ENCODE data around the gene CASKIN1. TPM values are rescaled to one million over a fixed set of nuclear protein-coding genes. Genes with fewer than 3 reads are reported as not detected.
"Not testable (repeated sequence)": the region's sequence is repeated elsewhere in the genome, so short reads cannot be mapped to it uniquely, and the experiment has no call there.

Gene CASKIN1
- total and polyA plus RNA-seq, 4 donors: 0.09 to 0.35 (median 0.12) TPM

DNA sequence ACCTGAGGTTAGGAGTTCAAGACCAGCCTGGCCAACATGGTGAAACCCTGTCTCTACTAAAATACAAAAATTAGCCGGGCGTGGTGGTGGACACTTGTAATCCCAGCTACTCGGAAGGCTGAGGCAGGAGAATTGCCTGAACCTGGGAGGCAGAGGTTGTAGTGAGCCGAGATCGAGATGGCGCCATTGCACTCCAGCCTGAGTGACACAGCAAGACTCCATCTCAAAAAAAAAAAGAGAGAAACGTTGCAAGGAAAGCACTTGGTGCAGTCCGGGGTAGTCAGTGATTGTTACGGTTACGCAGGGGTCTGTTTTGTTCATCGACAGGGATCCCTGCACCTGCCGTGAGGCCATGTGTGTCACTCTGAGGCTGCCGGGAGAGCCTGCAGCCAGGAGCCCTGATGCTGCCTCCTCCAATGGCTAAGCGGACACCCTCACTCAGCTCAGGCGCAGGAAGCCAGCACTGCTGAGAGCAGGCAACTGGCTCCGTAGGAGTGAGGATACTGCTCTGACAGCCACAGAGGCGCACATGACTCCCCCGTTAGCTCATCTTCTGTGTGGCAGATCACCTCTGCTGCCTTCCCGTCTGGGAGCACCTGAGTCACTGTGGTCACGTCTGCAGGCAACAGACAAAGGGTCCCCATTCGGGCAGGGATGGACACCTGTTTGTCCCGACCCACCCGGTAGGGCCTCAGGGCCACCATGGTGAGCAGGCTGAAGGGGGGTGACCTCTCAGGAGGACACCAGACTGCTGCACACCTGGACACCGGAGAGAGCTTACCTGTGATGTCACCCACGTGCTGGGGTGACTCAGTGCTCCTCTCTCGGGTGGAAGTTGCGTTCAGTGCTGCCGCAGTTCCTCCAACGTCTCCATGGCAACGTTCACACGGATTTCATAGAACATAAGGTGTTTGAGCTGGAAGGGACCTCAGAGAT lies 53.2 kb downstream of the CASKIN1 start:
- Histone ChIP-seq H3K27ac (ENCODE audit: low read depth in 1 of 2, low read length in 1 of 2) (no peak overlapping the region), H3K4me1 (ENCODE audit: control insufficient read depth in 5 of 5, insufficient read depth in 5 of 5, low read length in 5 of 5) (peaks cover 0 to 9% (median 2%) of the 10 kb centered on the region in 5 donors), H3K4me3 (no peak overlapping the region), H3K36me3 (ENCODE audit: control insufficient read depth in 4 of 4, insufficient read depth in 4 of 4, low read length in 4 of 4) (no peaks in the 10 kb centered on the region), H3K27me3 (ENCODE audit: control insufficient read depth in 3 of 3, insufficient read depth in 3 of 3, low read length in 2 of 3) (no peaks in the 10 kb centered on the region), H3K9ac (ENCODE audit: insufficient read depth in 1 of 2, low read length in 2 of 2) (no peak overlapping the region), H3K9me3 (ENCODE audit: control insufficient read depth in 4 of 4, insufficient read depth in 3 of 4, low read length in 3 of 4) (no peaks in the 10 kb centered on the region)
- ATAC-seq (ENCODE audit: insufficient read depth, low FRiP score) (no peak), DNase-seq (no peak)
- TF ChIP-seq, protein P1, sequence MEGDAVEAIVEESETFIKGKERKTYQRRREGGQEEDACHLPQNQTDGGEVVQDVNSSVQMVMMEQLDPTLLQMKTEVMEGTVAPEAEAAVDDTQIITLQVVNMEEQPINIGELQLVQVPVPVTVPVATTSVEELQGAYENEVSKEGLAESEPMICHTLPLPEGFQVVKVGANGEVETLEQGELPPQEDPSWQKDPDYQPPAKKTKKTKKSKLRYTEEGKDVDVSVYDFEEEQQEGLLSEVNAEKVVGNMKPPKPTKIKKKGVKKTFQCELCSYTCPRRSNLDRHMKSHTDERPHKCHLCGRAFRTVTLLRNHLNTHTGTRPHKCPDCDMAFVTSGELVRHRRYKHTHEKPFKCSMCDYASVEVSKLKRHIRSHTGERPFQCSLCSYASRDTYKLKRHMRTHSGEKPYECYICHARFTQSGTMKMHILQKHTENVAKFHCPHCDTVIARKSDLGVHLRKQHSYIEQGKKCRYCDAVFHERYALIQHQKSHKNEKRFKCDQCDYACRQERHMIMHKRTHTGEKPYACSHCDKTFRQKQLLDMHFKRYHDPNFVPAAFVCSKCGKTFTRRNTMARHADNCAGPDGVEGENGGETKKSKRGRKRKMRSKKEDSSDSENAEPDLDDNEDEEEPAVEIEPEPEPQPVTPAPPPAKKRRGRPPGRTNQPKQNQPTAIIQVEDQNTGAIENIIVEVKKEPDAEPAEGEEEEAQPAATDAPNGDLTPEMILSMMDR (IDR thresholded peaks at IDR 0.05; ENCODE audit: control extremely low read depth, extremely low read depth): no peak
- WGBS, 2 donors: 76 to 77% methylated on average over 31 of the region's 31 CpGs

DNA sequence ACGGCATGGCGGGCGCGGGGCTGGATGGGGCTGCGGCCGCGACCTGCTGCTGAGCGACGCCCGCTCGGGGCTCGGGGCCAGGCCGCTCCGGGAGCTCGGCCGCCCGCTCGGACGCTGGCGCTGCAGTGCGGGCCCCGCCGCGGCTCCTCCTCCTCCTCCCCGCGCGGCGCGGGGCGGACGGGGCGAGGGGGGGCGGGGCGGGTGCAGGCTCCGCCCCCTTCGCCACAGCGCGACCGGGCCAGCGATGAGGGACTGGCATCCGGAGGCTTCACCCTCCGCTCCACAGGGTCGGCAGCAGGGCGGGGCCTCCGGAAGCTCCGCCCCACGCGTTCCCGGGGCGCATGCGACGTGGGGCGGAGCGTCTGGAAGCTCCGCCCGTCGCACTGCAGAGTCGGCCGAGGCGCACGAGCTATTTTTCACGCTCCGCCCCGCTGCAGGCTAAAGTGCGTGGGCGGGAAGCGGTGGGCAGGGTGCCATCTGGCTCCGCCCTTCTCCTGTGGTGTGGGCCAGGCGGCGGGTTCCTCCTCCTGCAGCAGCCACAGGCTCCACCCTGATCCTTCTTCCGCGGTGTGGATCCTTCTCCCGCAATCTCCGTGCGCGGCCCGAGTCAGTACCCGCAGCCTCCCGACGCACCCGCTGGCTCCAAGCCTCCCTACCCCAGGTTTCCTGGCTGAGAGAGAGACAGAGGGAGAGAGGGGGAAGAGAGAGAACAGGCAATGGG lies 60.5 kb downstream of the CASKIN1 start, which contains the start of gene PKD1:
TSS of gene PKD1 (minus strand) at position 129 of the 721 bp plus-strand sequence. CDS start 209 bp downstream, outside the sequence.
- H3K27ac ChIP-seq (ENCODE audit: low read depth in 1 of 2, low read length in 1 of 2): peak within 1 kb of the TSS; percentile 54 to 77
- not testable (repeated sequence) for H3K36me3 ChIP-seq (ENCODE audit: control insufficient read depth in 4 of 4, insufficient read depth in 4 of 4, low read length in 4 of 4); H3K4me1 ChIP-seq (ENCODE audit: control insufficient read depth in 5 of 5, insufficient read depth in 5 of 5, low read length in 5 of 5); H3K9ac ChIP-seq (ENCODE audit: insufficient read depth in 1 of 2, low read length in 2 of 2); H3K27me3 ChIP-seq (ENCODE audit: control insufficient read depth in 3 of 3, insufficient read depth in 3 of 3, low read length in 2 of 3); H3K9me3 ChIP-seq (ENCODE audit: control insufficient read depth in 4 of 4, insufficient read depth in 3 of 4, low read length in 3 of 4)
- ATAC-seq (ENCODE audit: insufficient read depth, low FRiP score) (peak; percentile 27), DNase-seq (peak; percentile 92 to 98 (median 94))
- peak within 1 kb of the TSS; percentile 35 for H3K4me3 ChIP-seq
- 1% methylated on average over 22 to 71 of the region's 81 CpGs for WGBS, 2 donors

DNA sequence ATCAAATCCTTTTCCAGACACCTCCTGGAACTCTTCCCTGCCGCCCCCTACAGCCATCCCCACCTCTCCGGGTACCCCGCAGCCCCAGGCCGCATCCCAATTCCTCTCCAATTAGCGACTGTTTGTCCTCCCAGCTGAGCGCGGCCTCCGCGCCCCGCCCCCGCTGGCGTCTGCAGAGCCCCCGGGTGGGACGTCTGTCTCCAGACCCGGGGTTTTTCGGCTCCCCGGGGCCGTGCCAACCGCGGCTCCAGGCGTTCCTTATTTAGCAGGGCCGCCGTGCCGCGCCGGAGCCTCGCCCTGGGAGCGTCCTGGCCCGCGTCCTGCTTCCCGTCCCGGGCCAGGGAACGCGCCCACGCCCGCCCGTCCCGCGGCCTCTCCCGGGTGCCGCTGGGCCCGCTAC lies 61.3 kb downstream of the CASKIN1 start:
- not testable (repeated sequence) for H3K9me3 ChIP-seq (ENCODE audit: control insufficient read depth in 4 of 4, insufficient read depth in 3 of 4, low read length in 3 of 4); H3K9ac ChIP-seq (ENCODE audit: insufficient read depth in 1 of 2, low read length in 2 of 2); H3K36me3 ChIP-seq (ENCODE audit: control insufficient read depth in 4 of 4, insufficient read depth in 4 of 4, low read length in 4 of 4); H3K4me1 ChIP-seq (ENCODE audit: control insufficient read depth in 5 of 5, insufficient read depth in 5 of 5, low read length in 5 of 5); ATAC-seq (ENCODE audit: insufficient read depth, low FRiP score); H3K27me3 ChIP-seq (ENCODE audit: control insufficient read depth in 3 of 3, insufficient read depth in 3 of 3, low read length in 2 of 3)
- WGBS, 2 donors: 1% methylated on average over 19 to 33 of the region's 42 CpGs
- peak in 1 of 3 donors; percentile 20 for DNase-seq
- Histone ChIP-seq H3K4me3 (peak overlapping the region; percentile 31), H3K27ac (ENCODE audit: low read depth in 1 of 2, low read length in 1 of 2) (peak overlapping the region in 1 of 2 donors; percentile 77)

DNA sequence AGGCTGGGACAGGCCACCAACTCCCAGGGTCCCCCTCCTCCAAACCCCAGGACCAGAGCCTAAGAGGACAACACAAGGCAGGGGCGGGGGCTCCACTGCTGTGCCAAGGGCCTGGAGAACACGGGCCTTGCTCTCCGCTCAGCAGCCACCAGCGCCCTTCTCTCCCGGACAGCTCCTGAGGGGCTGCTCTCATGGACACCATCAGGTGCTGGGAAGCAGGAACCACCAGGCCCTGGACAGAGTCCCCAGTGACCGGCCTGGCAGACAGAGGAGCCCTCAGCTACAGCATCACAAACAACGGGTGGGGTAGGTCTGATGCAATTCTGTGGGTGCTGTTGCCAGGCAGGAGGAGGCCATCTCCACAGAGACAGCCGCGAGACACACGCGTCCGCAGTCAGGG lies 62.6 kb downstream of the CASKIN1 start:
- H3K4me1 ChIP-seq (ENCODE audit: control insufficient read depth in 5 of 5, insufficient read depth in 5 of 5, low read length in 5 of 5); ATAC-seq (ENCODE audit: insufficient read depth, low FRiP score); H3K36me3 ChIP-seq (ENCODE audit: control insufficient read depth in 4 of 4, insufficient read depth in 4 of 4, low read length in 4 of 4); DNase-seq; H3K4me3 ChIP-seq; H3K9me3 ChIP-seq (ENCODE audit: control insufficient read depth in 4 of 4, insufficient read depth in 3 of 4, low read length in 3 of 4); H3K9ac ChIP-seq (ENCODE audit: insufficient read depth in 1 of 2, low read length in 2 of 2); H3K27ac ChIP-seq (ENCODE audit: low read depth in 1 of 2, low read length in 1 of 2); H3K27me3 ChIP-seq (ENCODE audit: control insufficient read depth in 3 of 3, insufficient read depth in 3 of 3, low read length in 2 of 3): not testable (repeated sequence)
- 33 to 53% methylated on average over 1 to 7 of the region's 12 CpGs for WGBS, 2 donors

DNA sequence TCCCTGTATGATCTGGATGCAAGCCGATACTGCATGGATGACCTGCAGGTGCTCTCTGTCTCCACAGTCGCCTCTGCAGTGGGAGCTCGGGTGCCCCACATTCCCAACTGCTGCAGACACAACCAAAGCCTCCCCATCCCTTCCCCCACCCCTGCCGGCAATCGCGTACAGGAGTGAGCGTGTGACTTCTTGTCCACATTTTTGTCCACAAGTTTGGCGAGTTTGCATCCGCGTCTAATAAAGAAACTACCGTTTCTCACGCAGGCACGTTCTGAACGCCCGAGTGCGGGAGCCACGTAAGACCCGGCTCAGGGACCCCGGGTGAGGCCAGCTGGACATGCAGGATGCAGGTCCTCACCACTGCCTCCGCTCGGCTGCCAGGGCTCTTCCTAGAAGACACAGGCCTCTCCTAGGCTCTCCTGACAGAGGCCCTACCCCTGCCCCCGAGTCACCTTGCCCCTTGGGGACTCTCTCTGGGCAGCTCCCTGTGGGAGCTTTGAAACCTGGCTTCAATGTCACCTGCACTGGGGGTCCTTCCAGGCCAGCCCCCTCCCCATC lies 66.4 kb downstream of the CASKIN1 start:
- H3K9me3 ChIP-seq (ENCODE audit: control insufficient read depth in 4 of 4, insufficient read depth in 3 of 4, low read length in 3 of 4); H3K27ac ChIP-seq (ENCODE audit: low read depth in 1 of 2, low read length in 1 of 2); ATAC-seq (ENCODE audit: insufficient read depth, low FRiP score); H3K36me3 ChIP-seq (ENCODE audit: control insufficient read depth in 4 of 4, insufficient read depth in 4 of 4, low read length in 4 of 4); H3K9ac ChIP-seq (ENCODE audit: insufficient read depth in 1 of 2, low read length in 2 of 2); H3K27me3 ChIP-seq (ENCODE audit: control insufficient read depth in 3 of 3, insufficient read depth in 3 of 3, low read length in 2 of 3); H3K4me3 ChIP-seq; DNase-seq: not testable (repeated sequence)
- peaks cover 8 to 32% (median 19%) of the 10 kb centered on the region in 5 donors for H3K4me1 ChIP-seq (ENCODE audit: control insufficient read depth in 5 of 5, insufficient read depth in 5 of 5, low read length in 5 of 5)
- 81 to 86% methylated on average over 22 of the region's 22 CpGs for WGBS, 2 donors

DNA sequence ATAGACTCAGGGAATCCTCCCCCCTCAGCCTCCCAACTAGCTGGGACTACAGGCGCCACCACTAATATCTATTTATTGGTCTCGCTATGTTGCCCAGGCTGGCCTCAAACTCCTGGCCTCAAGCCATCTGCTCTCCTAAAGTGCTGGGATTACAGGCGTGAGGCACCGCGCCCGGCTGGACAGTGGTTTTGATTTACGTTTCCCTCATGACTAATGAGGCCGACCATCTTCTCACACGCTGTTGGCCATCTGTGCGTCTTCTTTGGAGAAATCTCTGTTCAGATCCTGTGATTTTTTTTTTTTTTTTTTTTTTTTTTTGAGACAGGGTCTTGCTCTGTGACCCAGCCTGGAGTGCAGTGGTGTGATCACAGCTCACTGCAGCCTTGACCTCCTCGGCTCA lies 67.2 kb downstream of the CASKIN1 start:
- WGBS, 2 donors: 76 to 86% methylated on average over 9 of the region's 11 CpGs
- DNase-seq; H3K9ac ChIP-seq (ENCODE audit: insufficient read depth in 1 of 2, low read length in 2 of 2); H3K27ac ChIP-seq (ENCODE audit: low read depth in 1 of 2, low read length in 1 of 2); H3K36me3 ChIP-seq (ENCODE audit: control insufficient read depth in 4 of 4, insufficient read depth in 4 of 4, low read length in 4 of 4); H3K9me3 ChIP-seq (ENCODE audit: control insufficient read depth in 4 of 4, insufficient read depth in 3 of 4, low read length in 3 of 4); H3K4me3 ChIP-seq; ATAC-seq (ENCODE audit: insufficient read depth, low FRiP score); H3K27me3 ChIP-seq (ENCODE audit: control insufficient read depth in 3 of 3, insufficient read depth in 3 of 3, low read length in 2 of 3): not testable (repeated sequence)
- H3K4me1 ChIP-seq (ENCODE audit: control insufficient read depth in 5 of 5, insufficient read depth in 5 of 5, low read length in 5 of 5): peaks cover 8 to 39% (median 19%) of the 10 kb centered on the region in 5 donors

Data from lung (tissue), 12 donors.